RWPE1 (cell line): ENCODE results near the gene UBE3D.

Experiments used
- CTCF ChIA-PET: fragments of 350-600 bp; sonication (Branson Sonifier 250); formaldehyde crosslinking; extraction: SDS; loops from one replicate; lab custom pipeline; 2021; lab: Yijun Ruan, JAX
- POLR2A ChIA-PET: fragments of 400-600 bp; formaldehyde crosslinking; extraction: SDS; loops from one replicate; lab custom pipeline; 2020; ENCODE audit warnings: antibody characterized with exemption; ENCODE audit not compliant: low non-redundant PET; lab: Yijun Ruan, JAX
- DNase-seq: peaks from one replicate; pipeline ENCODE4 v3.0.0; 2012; ENCODE audit warnings: low spot score
- H3K27ac ChIP-seq: fragments of 450-650 bp; 2 replicates; pipeline ENCODE4 v1.5.1; 2017
- CTCF ChIP-seq: fragments of 450-650 bp; conservative IDR thresholded peaks from 2 replicates; pipeline ENCODE4 v1.5.1; 2017; ENCODE audit warnings: low read depth, mild to moderate bottlenecking

Gene UBE3D

GRCh38 chr6:83097204-83097603 lies 31.6 kb upstream of the UBE3D start:
- TF ChIP-seq CTCF: no peak
- CTCF ChIA-PET: interaction anchor here (1.1 kb wide), 1 partner anchor 11 kb away, joined by 3 read pairs; no protein-coding TSS in a partner anchor
- POLR2A ChIA-PET: no interaction called here
- no peak overlapping the region for H3K27ac ChIP-seq
- no peak for DNase-seq

DNA sequence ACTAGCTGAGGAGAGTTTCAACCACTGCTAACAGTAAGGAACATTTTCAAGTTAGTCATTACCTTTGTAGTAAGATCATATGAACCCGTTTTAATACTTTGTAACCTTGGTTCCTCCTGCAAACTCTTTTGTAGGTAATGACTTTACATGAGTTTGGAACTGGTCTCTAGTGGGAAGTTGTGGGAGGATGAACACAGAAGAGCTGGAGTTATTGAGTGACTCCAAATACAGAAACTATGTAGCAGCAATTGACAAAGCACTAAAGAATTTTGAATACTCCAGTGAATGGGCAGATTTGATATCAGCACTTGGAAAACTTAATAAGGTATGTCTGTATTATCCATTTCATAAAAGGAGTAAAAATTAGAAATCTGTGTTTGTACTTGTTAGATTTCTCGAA lies 31.1 kb upstream of the UBE3D start:
- no peak for TF ChIP-seq CTCF
- ChIA-PET CTCF (interaction anchor here (1.1 kb wide), 1 partner anchor 11 kb away, joined by 3 read pairs; no protein-coding TSS in a partner anchor), POLR2A (no interaction called here)
- H3K27ac ChIP-seq: no peak overlapping the region
- no peak for DNase-seq

GRCh38 chr6:83092756-83093399 lies 27.2 kb upstream of the UBE3D start:
- no peak for DNase-seq
- POLR2A ChIA-PET: no interaction called here
- no peak for TF ChIP-seq CTCF
- H3K27ac ChIP-seq: no peak overlapping the region
- CTCF ChIA-PET: interaction anchor here (0.7 to 1.2 kb wide), 2 partner anchors 27 to 212 kb away, joined by 3 read pairs; partner anchors contain the start of gene UBE3D

GRCh38 chr6:83086751-83087150 lies 21.1 kb upstream of the UBE3D start:
- ChIA-PET POLR2A (no interaction called here), CTCF (interaction anchor here (1.2 kb wide), 1 partner anchor 11 kb away, joined by 3 read pairs; no protein-coding TSS in a partner anchor)
- H3K27ac ChIP-seq: no peak overlapping the region
- no peak for DNase-seq
- TF ChIP-seq CTCF: no peak

DNA sequence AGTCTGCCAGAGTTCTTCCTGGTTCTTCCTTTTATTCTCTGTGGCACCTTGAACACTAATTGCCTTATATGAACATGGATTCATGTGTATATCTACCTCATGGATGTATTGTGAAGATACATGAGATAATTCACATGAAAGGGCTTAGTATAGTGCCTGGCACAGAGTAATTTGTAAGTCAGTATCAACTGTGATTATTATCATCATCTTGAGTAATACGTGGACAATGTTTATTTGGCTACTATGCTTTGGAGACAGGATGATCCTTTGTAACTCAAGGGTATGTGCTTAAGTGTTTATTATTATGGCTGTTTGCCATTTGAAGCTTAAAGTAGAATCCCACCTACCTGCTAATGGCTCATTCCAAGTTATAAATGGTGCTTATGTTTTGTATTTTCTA lies 17.8 kb upstream of the UBE3D start:
- POLR2A ChIA-PET: no interaction called here
- CTCF ChIA-PET: no interaction called here

GRCh38 chr6:83073615-83074014 lies 8.0 kb upstream of the UBE3D start:
- no peak overlapping the region for H3K27ac ChIP-seq
- DNase-seq: no peak
- no peak for TF ChIP-seq CTCF
- ChIA-PET POLR2A (no interaction called here), CTCF (interaction anchor here (0.6 kb wide), 1 partner anchor 9 kb away, joined by 3 read pairs; no protein-coding TSS in a partner anchor)

More for the DNA sequence above, 17.8 kb upstream of the UBE3D start:
- no peak for DNase-seq
- TF ChIP-seq CTCF: no peak
- no peak overlapping the region for H3K27ac ChIP-seq
